RWPE1 (cell line): ENCODE measurements around the gene ASIC4.

Experiments used
- CTCF ChIA-PET: fragments of 350-600 bp; sonication (Branson Sonifier 250); formaldehyde crosslinking; extraction: SDS; loops from one replicate; lab custom pipeline; 2021; lab: Yijun Ruan, JAX
- POLR2A ChIA-PET: fragments of 400-600 bp; formaldehyde crosslinking; extraction: SDS; loops from one replicate; lab custom pipeline; 2020; ENCODE audit warnings: antibody characterized with exemption; ENCODE audit not compliant: low non-redundant PET; lab: Yijun Ruan, JAX
- DNase-seq: peaks from one replicate; pipeline ENCODE4 v3.0.0; 2012; ENCODE audit warnings: low spot score
- H3K27ac ChIP-seq: fragments of 450-650 bp; 2 replicates; pipeline ENCODE4 v1.5.1; 2017
- TF ChIP-seq, protein P1 (sequence below): fragments of 450-650 bp; conservative IDR thresholded peaks from 2 replicates; pipeline ENCODE4 v1.5.1; 2017; ENCODE audit warnings: low read depth, mild to moderate bottlenecking

The ASIC4 gene

DNA sequence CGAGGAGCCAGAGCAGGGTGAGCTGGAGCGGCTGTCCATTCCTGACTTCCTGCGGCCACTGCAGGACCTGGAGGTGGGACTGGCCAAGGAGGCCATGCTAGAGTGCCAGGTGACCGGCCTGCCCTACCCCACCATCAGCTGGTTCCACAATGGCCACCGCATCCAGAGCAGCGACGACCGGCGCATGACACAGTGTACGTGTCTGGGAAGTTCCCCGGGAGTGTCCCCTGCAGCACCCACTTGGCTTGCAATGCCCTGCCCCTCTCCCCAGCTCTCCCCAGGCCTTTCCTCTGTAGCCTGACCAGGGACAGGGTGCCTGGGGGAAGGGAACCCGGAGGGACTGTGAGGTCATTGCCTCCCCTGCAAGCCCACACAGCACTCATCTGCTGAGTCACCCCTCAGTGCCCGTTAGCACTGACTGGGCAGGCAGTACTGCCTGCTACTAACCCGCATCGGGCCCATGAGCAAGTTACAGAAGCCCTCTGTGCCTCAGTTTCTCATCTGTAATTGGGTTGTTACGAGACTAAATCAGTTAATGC lies 45.0 kb upstream of the ASIC4 start:
- POLR2A ChIA-PET = interaction anchor here (0.5 kb wide), 1 partner anchor 151 kb away, joined by 9 read pairs; no protein-coding TSS in a partner anchor
- DNase-seq = peak; percentile 82

DNA sequence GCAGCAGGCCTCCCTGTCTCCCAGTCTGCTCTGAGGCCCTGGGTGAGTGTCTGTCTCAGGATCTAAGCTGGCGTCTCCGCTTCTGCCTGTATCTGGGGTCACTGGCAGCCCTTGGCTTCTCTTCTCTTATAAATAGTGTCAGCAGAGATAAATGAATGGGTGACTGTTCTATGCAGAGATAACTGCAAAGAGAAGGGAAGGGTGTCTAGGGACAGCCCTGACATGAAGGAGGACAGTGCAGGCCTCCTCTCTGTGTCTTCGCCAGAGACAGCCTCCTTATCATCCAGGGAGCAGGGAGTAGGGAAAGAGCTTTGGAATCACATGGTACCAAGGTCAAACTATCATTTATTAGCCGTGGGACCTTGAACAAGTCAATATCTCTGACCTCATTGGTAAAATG lies 43.9 kb upstream of the ASIC4 start:
- CTCF ChIA-PET = interaction anchor here (2.7 kb wide), 1 partner anchor 11 kb away, joined by 8 read pairs; no protein-coding TSS in a partner anchor
- H3K27ac ChIP-seq = no peak overlapping the region
- TF ChIP-seq, protein P1, sequence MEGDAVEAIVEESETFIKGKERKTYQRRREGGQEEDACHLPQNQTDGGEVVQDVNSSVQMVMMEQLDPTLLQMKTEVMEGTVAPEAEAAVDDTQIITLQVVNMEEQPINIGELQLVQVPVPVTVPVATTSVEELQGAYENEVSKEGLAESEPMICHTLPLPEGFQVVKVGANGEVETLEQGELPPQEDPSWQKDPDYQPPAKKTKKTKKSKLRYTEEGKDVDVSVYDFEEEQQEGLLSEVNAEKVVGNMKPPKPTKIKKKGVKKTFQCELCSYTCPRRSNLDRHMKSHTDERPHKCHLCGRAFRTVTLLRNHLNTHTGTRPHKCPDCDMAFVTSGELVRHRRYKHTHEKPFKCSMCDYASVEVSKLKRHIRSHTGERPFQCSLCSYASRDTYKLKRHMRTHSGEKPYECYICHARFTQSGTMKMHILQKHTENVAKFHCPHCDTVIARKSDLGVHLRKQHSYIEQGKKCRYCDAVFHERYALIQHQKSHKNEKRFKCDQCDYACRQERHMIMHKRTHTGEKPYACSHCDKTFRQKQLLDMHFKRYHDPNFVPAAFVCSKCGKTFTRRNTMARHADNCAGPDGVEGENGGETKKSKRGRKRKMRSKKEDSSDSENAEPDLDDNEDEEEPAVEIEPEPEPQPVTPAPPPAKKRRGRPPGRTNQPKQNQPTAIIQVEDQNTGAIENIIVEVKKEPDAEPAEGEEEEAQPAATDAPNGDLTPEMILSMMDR = no peak
- POLR2A ChIA-PET = no interaction called here
- DNase-seq = no peak

More for the DNA sequence above, 45.0 kb upstream of the ASIC4 start:
- TF ChIP-seq, protein P1 = no peak
- peak overlapping the region; percentile 34 for H3K27ac ChIP-seq
- CTCF ChIA-PET = interaction anchor here (2.7 kb wide), 1 partner anchor 10 kb away, joined by 8 read pairs; no protein-coding TSS in a partner anchor

DNA sequence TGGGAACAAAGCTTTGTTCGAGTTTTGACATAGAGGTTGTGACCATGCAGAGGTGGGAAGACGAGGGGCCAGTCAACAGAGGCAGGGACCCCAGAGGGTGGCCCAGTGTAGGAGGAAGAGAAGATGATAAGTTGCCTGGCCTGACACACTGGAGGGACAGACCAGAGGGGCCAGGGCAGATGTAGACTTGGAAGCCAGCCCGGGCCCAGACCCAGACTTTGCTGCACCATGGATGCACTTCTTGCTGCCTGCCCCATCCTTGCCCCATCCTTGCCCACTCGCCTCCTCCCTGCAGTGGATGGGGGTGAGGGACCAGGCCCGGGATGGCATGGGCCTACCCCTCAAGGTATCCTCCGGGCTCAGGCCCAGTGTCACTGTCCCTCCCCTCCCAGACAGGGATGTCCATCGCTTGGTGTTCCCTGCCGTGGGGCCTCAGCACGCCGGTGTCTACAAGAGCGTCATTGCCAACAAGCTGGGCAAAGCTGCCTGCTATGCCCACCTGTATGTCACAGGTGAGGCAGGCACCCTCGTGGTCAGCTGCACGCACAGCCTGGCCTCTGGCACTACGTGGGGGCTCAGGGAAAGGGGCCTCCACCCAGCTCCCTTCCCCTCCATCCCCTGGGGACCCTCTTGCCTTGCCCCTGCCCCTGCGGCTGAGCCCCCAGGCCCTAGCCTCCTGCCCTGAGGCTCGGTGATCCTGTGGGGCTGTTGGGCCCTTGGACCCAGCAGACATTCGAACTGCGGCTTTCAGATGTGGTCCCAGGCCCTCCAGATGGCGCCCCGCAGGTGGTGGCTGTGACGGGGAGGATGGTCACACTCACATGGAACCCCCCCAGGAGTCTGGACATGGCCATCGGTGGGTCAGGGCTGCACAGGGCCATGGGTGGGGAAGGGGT lies 42.6 kb upstream of the ASIC4 start:
- ChIA-PET POLR2A (no interaction called here), CTCF (interaction anchor here (0.5 to 2.7 kb wide), 3 partner anchors 13 to 414 kb away, joined by 3 to 8 read pairs (median 3); no protein-coding TSS in a partner anchor)
- H3K27ac ChIP-seq = no peak overlapping the region
- no peak for DNase-seq
- TF ChIP-seq, protein P1 = no peak

DNA sequence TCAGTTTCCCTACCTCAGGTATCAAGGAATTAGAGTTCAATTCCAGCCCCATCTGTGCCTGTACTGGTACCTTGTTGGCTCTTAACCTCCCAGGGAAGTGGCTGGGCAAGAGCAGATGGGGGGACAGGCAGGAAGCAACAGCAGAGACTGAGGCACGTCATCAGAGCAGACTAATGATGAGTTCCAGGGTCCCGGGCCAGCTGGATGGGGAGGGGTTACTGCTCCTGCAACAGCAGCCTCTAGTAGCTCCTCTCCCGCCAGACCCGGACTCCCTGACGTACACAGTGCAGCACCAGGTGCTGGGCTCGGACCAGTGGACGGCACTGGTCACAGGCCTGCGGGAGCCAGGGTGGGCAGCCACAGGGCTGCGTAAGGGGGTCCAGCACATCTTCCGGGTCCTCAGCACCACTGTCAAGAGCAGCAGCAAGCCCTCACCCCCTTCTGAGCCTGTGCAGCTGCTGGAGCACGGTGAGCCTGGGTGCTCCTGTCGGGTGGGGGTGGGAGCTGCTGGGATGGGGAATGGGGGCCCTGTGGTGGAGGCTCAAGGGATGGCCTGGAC lies 41.6 kb upstream of the ASIC4 start:
- ChIA-PET POLR2A (no interaction called here), CTCF (no interaction called here)
- TF ChIP-seq, protein P1 = no peak
- no peak overlapping the region for H3K27ac ChIP-seq
- DNase-seq = no peak

DNA sequence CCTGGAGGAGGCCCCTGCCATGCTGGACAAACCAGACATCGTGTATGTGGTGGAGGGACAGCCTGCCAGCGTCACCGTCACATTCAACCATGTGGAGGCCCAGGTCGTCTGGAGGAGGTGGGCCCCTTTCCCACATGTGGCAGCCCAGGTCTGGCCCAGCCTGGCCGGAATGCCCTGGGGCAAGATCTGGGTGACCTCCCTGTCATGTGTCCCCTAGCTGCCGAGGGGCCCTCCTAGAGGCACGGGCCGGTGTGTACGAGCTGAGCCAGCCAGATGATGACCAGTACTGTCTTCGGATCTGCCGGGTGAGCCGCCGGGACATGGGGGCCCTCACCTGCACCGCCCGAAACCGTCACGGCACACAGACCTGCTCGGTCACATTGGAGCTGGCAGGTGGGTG lies 40.8 kb upstream of the ASIC4 start:
- no peak for DNase-seq
- H3K27ac ChIP-seq = no peak overlapping the region
- CTCF ChIA-PET = interaction anchor here (0.6 kb wide), 1 partner anchor 97 kb away, joined by 3 read pairs; no protein-coding TSS in a partner anchor
- TF ChIP-seq, protein P1 = no peak
- POLR2A ChIA-PET = no interaction called here
